GM19035 (cell line): ENCODE measurements around the gene TSPAN9.

Experiments used
- ATAC-seq: cut with Tn5 transposase; IDR thresholded peaks from one replicate; pipeline ENCODE4 v1.9.1; 2021; ENCODE audit not compliant: unreplicated experiment

The TSPAN9 gene

DNA sequence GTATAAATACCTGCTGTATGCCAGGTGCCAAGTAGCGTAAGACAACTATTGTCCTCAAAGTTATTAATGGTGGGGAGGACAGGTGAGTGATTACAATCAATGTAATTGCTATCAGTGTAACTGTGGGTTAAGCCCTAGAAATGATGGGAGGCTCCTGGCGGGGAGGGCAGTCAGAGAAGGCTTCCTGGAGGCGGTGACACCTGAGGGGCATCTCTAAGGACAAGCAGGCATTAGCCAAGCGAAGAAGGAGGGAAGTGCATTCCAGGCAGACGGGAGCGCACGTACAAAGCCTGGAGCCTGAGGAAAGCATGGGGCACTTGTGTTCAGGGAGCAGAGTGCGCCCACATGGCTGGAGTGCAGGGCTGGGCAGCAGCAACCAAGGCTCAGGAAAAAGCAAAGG, 230.9 kb downstream of the TSPAN9 start:
- ATAC-seq, result no peak

DNA sequence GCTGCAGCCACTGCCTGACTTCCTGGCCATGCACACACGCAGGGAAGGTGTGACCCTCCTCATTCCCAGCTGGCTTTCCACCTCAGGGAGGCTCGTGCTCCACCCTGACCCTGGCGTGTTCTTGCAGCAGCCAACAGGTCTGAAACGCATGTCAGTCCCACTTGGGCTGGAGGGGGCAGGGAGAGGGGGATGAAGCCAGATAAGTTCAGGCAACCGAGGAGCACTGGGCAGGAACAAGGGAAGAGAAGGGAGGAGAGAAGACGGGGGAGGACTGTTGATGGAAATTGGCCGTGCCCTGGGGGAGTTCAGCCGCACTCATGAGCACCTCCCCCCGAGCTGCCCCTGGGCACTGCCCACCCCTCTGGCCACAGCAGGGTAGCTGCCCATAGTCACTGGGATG, 231.4 kb downstream of the TSPAN9 start:
- ATAC-seq, result no peak

DNA sequence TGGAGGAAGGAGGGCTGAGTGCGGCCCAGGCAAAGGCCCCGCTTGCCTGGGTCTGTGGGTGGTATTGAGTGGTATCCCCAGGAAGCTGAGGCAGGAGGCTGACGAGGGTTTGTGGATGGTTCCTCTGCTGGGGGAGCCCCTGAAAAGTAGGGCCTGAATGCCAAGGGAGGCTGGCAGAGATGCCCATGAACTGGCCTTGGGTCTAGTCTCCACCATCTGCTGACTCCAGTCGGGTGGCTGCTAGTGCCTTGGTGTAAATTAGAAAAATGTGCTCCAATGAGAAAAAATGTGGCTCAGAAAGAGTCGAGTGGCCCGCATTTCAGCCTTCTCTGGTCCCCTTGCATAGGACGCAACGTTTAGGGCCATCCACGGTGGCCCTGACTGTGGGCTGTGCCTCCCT, 232.6 kb downstream of the TSPAN9 start:
- no peak for ATAC-seq

DNA sequence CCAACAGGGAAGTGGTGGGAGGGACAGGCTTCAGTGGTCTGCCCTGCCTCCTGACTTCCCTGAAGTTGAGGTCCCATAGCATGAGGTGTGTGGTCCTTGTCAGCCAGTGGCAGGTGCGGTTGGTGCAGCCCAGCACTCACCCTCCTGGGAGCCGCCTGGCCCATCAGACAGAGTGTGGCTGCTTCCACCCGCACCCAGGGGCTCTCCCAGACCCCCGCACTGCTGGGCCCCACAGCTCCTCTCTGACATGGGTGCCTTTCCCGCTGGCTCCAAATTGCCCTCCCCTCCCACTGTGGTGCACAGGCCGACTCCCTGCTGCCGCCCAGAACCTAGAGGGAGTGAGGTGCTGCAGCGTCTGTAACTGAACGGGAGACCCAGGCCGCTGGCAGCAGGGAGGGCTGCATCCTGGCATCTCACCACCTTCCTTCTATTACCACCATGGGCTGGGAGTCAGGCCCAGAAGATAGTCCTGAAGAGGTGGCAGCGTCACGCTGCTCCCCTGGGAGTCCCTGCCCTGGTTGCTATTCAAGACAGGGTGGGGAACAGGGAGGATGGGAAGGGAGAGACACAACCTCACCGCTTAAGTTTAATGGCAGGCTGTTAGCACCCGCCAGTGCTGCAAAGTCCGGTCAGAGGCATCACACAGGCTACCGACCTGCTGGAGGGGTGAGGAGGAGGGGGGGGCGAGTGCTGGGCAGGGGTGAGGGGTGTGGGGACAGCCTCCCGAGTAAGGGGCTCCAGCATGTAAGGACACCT, 233.3 kb downstream of the TSPAN9 start:
- no peak for ATAC-seq

DNA sequence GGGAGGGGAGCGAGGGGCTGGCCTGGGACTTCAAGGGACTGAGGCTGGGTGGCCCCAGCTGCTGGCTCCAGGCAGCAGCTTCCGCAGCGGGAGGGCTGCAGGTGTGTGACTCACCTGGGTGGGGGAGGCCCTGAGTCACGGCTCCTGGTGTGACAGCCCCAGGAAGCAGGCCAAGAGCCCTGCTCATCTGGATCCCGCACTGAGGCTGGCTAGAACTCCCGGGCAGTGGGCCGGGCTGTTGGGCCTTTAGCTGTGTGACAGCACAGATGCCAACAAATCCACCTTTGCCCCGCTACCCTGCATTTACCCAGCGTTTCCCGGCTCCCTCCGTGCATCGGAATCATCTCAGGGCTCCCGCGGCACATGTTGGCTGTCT, 233.8 kb downstream of the TSPAN9 start:
- no peak for ATAC-seq

DNA sequence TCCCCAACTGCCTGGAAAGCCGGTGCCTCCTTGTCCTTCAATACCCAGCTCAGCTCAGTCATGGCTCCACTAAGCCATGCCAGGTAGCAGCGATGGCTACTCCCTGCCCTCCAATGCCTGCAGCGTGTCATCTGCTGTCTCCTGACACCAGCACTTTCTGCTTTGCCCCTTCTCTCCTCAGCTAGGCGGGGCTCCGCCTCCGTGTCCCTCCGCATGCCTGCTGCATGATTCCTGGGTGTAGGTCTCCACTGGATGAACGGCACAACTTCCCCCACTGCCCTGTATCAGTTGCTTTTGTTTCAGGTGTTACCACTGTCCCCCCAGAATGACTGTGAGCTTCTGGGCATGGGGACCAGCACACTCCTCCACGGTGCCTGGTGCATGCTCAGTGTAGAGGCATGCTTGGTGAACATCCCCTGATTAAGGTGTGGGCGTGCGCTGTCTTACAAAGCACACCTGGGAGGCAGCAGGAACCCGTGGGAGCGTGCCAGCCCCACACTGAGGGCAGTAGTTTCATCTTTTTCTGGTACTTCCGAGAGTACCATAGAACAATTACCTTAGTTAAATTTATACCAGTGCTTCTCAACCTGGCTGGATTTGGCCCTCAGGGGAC, 234.4 kb downstream of the TSPAN9 start:
- no peak for ATAC-seq

DNA sequence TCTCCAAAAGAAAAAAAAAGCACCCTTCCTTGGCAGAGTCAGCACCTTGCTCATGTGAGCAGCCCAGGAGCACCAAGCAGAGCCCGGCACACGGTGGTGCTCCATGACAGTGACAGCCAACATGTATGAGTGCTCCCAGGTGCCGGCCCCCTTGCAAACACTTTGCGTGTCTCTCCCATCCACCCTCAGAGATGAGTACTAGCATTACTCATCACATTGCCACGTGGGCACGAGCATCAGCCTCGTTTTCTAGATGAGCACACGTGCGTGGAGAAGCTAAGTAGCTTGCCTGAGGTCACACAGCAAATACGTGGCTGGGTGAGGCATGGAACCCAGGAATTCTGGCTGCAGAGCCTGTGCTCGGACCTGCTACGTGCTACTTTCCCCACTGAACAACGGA, 235.9 kb downstream of the TSPAN9 start:
- ATAC-seq, result no peak

DNA sequence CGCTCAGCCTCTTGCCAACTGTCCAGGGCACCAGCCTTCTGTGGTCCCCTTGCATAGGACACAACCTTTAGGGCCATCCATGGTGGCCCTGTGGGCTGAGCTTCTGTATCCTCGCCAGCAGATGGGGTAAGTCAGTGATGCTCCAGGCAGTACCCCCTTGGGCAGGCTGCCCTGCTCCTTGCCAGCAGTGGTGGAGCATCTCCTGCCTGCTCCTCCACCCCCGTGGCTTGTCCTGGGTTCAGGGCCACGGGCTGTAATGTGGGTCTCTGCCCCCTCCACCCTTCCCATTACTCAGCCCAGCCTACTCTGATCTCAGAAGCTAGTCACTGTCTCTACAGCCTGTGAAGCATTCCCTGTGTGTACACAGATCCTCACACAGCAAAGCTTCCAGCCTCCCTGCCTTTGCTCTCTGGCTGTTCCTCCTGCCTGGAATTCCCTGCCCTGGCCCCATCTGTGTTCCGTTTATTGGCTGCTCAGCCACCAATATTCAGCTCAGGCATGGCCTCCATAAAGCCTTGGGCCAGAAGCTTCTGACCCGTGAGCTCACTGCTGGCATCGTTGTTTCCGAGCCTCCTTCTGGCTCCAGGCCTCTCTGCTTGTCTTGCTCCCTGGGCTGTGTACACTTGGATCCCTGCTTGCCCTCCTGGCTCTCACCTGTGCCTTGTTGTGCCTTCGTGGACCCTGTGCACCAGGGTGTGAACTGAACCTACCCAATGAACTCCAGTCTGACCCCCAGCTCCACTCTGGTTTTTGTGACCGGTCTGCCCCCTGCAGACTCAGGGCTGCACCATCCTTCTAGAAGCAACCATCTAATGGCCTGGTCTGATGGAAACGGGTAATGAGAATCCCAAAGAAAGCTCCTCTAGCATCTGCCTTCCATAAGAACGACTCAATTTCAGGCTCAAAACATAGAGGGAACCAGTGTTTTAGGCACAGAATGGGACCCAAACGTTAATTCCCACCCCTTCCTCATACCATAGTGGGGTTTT, 236.8 kb downstream of the TSPAN9 start:
- ATAC-seq, result no peak

DNA sequence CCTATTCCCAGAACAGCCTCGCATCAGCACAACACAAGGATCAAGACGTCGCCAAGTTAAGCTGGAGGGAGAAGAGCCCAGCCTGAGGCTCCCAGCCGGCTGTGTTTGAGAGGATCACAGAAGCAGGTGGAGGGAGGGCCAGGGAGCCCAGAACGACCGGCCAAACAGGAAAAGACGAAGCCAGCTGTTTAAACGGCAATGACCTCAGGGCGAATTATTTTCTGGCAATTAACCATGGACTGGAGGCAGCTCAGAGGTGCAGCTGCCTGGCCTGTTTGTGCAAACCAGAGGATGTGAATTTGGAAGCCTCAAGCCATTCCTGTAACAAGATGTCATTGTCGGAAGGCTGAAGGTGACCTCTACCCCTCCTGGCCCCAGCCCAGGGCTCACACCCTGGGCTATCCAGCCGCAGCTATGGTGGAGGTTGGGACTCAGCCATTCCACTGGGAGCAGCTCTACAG, 238.1 kb downstream of the TSPAN9 start:
- no peak for ATAC-seq

DNA sequence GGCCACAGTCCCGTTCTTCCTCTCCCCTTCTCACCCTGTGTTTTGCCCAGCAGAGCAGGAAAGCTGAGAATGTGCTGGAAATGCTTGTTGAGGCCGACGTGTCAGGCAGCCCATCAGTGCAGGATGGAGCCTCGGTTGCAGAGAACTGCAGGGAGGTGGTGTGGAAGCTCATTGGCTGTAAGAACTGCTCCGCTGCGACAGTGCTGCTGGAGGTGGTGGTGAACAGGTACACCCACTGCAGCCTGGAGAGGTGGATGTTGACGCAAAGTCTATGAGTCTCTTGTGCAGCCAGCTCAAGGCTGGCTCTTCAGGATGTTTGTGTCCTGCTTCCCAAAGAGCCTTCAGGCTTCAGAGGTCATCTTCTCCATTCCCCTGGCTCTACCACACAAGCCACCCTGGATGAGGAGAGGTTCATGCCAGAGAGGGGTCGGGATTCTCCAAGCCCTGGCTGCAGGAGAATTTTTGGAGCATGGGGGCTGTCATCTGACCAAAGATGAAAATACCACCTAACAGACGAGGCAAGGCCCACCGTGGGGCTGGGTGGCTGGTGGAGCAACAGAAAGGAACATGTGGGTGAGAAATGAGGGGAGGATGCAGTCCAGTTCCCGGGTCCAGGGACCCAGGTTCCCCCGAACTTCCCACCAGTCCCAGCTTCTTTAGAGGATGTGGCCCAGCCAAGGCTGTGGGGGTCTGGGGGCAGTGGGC, 239.7 kb downstream of the TSPAN9 start:
- ATAC-seq, result no peak

DNA sequence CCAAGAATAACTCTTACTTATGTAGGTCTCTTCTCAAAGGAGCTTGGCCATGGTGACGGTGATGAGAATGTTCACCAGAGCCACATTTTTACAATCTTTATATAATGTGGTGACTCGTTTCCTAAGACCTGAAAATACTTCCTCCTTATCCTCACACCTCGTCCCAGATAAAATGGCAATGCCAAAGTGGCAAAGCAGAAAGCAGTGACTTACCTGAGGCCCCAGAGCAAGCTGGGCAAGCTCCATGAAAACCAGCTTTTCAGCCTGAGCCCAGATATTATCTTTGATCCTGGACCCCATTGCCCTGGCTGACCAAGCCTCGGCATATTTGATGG, 240.3 kb downstream of the TSPAN9 start:
- ATAC-seq, result no peak

DNA sequence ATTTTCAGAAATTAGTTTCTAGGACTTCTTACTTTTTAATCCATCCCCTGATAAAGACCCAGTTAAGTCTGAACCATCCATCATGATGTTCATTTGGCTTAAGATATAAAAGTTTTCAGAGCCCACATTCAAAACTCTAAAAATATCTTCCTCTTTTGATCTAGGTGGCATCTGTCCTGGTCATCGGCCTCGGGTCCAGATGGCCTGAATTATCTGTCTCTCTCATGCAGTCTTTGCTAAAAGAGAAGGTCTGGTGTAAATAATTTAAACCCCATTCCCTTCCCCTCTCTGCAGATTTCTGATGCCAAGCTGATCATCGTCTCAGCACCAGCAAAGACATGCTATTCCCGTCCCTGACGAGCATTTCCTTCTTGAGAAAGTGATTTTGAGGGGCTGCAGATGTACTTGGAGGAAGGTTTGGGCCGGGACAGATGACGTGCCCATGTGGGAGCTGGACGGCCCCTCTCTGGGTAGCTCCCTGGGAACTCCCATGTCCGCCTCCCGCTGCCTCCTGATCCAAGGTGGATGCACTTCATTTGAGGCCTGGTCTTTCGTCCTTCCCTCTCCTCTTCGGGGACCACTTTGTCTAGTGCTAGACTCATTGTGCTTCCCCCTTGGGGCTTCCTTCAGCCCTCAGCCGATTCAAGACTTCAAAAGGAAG, 240.8 kb downstream of the TSPAN9 start:
- ATAC-seq, result no peak

DNA sequence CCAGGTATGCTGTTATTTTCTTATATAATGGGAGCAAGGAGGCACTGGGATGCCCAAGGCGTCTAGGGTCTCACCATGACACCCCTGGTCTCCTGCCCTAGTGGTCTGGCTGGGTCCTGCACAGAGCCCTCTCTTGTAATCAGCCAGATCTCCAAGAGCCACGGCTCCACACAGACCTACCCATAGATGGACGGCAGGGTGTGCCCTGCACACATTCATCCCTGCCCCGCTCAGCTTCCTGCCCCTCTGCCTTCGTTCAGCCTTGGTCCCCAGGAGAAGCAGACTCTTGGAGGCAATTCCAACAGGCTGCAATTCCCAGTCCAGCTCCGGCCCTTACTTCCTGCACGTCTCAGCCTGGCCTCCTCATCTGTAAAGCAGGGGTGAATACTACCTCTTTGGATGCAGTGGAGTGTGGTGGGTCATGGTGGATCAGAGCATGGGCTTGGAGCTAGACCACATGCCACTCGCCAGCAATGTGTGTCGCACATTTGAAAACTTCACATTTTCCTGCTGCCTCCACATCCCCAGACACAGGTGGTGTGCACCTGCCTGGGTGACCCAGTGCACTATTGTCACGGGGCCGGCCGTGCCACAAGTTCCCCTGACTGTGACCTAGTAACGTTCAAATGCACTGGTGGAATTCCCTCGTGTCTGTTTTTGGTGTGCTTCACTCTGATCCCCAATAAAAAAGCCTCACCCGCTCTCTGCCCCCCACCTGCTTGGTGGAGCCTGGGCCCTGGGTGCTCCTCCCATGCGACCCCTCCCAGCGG, 242.7 kb downstream of the TSPAN9 start:
- ATAC-seq, result no peak

DNA sequence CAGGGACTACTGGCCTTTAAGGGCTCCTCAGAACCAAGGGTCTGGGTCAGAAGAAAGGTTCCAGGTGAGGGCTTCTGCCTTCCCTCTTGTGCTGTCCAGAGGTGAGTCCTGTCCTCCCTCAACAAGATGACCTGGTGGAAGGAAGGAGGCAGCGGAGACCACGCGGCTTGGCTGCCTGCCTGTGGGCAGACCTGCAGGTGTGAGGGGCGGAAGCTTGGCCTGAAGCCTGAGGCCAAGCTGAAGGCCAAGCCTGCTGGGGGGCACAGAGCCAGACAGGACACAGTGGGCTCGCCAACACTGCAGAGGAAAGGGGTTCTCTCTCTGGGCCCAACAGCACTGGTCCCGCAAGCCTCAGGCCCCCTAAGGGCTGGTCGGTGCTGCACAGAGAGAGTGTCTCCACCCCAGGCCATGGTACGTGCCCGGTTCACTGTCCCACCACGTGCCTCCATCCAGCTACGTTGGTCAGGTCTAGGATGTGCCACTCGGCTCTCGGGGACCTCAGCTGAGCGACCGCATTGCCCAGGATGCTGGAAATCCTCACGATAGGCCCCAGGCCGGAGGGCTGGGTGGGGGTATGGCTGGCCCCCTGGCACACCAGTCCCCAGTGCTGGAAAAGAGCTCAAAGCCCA, 243.8 kb downstream of the TSPAN9 start:
- no peak for ATAC-seq

DNA sequence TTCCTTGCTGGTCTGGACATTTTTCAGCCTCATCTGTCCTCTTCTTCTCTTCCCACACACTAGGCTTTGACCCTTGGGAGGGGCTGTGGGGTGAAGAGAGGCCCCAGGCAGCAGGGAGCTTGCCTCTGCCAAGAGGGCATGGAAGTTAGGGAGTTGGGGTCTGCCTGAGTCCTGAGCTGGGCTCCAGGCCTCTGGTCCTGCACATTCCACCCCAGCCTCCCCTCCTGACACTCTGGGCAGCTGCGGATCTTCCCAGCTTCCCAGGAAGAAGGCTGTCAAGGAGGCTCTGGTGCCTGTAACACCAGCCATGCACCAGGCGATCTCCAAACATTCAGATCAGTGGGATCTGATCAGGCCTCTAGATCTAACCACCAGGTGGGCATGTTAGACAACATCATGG, 244.7 kb downstream of the TSPAN9 start:
- ATAC-seq, result no peak

DNA sequence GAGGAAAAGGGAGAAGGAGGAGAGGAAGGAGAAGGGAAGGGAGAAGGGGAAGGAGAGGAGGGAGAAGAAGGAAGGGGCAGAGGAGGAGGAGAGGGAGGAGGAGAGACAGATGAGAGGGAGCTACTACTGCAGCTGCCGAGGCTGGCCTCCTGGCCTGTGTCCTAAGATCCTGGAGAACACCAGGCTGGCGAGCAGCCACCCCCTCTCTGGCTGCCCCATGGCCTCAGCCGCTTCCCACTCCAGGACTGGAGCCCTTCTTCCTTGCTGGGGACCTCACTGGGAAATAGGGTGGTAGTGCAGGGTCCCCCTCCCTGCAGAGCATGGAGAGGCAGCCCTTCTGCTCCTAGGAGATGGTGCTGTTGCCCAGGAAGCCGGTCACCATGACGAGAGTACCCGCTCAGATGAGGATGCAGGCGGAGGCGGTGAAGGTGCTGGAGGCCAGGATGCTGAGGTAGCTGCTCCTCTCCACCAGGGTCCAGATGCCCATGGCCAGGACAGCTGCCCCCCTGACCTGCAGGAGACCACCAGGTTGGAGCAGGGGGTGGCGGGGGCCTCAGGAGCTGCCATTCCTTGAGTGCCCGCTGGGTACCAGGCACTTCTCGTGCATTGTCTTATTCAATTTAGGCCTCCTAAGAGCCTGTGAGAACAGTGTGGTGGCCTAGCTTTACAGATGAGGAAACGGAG, 246.0 kb downstream of the TSPAN9 start:
- no peak for ATAC-seq

DNA sequence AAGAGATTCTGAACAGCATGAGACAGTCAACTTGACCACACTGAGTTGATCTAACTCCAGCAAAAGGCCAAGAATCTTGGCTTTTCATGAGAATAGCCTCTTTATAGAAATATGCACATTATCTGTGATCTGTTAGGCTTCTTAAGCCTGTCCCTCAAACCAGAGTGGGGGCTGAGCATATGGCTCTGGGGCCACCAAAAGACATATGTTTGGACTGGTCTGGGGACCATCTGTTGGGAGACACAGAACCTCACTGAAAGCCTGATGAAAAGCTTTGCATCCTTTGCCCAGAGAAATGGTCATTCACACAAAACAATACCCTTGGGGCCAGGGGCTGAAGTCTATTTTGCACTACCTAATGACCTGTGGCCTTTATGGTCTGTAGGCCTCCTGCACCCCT, 248.6 kb downstream of the TSPAN9 start:
- no peak for ATAC-seq

DNA sequence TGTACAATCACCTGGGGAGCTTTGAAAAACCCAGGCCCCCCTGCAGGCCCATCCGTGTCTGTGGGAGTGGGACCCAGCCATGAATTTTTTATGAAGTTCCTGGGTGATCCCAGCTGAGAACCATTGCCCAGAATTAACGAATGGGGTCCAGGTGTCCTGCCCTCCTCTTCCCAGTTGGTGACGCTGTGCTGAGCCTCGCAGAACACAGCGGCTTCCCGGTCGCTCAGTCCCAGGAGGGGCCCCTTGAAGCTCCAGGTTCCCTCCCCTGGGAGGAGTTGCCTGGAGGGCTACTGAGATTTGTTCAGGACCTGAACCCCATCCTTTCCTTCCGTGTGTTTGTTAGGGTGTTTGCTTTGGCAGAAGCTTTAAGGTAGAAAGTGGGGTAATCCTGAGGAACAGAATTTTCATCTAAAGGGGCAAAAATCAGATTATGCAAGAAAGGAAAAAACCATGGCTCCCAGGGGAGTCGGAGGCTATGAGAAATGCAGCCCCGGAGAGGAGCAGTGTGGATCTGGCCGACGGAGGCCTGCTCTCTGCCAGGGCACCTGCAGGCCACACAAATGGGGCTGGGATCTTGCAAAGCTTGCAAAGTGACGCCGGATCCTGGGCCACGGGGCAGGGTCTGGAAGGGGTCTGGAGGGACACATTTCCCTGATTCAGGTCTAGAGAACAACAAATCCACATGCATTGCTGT, 249.1 kb downstream of the TSPAN9 start:
- ATAC-seq, result no peak
